PC-9 (cell line): Measurements from ENCODE around the gene SMARCE1. TPM values are rescaled to one million over a fixed set of nuclear protein-coding genes. Genes with fewer than 3 reads are reported as not detected.

Source experiments
- BruUV-seq: library from RNA; stranded (reverse); fragments of 400-500 nt; replicated peaks from 2 replicates; lab custom pipeline; 2021; lab: Mats Ljungman, UMichigan
- CTCF ChIA-PET: fragments of 300-600 bp; sonication (Branson Sonifier 250); formaldehyde crosslinking; loops from one replicate; lab custom pipeline; 2022; ENCODE audit warnings: antibody characterized with exemption; lab: Charles Lee
- POLR2A ChIA-PET: fragments of 300-600 bp; sonication (Branson Sonifier 250); formaldehyde crosslinking; loops from one replicate; lab custom pipeline; 2022; ENCODE audit warnings: antibody characterized with exemption; ENCODE audit not compliant: unreplicated experiment; lab: Charles Lee
- DNase-seq, 2 experiments: peaks; one replicate each; pipeline versions ENCODE4 v3.0.0 to v3.0.0-alpha.2; 2015 to 2022; ENCODE audit warnings: mixed read lengths in 1 of 2
- H2AFZ ChIP-seq: fragments of 200-600 bp; sonication (generic); 2 replicates; pipeline ENCODE4 v1.8.1; 2017; ENCODE audit warnings: antibody characterized with exemption
- H3F3A ChIP-seq: fragments of 200-600 bp; sonication (generic); 2 replicates; pipeline ENCODE4 v1.8.1; 2017; ENCODE audit warnings: antibody characterized with exemption, mild to moderate bottlenecking, low read depth; ENCODE audit not compliant: insufficient read depth
- H3K27ac ChIP-seq: fragments of 200-600 bp; sonication (generic); 2 replicates; pipeline ENCODE4 v1.6.1; 2016; ENCODE audit warnings: mixed run types
- H3K27me3 ChIP-seq: fragments of 200-600 bp; sonication (generic); 2 replicates; pipeline ENCODE4 v1.6.1; 2016; ENCODE audit warnings: low read depth, mixed run types; ENCODE audit not compliant: insufficient read depth
- H3K36me3 ChIP-seq: fragments of 200-600 bp; sonication (generic); 2 replicates; pipeline ENCODE4 v1.6.1; 2016; ENCODE audit warnings: low read depth, mixed run types
- H3K4me1 ChIP-seq: fragments of 200-600 bp; sonication (generic); replicated peaks from 2 replicates; pipeline ENCODE4 v1.6.1; 2016; ENCODE audit warnings: mixed run types; ENCODE audit not compliant: insufficient read depth
- H3K4me2 ChIP-seq: fragments of 200-600 bp; sonication (generic); 2 replicates; pipeline ENCODE4 v1.6.1; 2017; ENCODE audit warnings: mixed run types
- H3K4me3 ChIP-seq: fragments of 200-600 bp; sonication (generic); 2 replicates; pipeline ENCODE4 v1.6.1; 2016; ENCODE audit warnings: mixed run types
- H3K79me2 ChIP-seq: fragments of 200-600 bp; sonication (generic); 2 replicates; pipeline ENCODE4 v1.6.1; 2017; ENCODE audit warnings: low read depth, mixed run types
- H3K9me2 ChIP-seq: fragments of 200-600 bp; sonication (generic); 2 replicates; pipeline ENCODE4 v1.8.1; 2017; ENCODE audit warnings: mild to moderate bottlenecking; ENCODE audit not compliant: insufficient read depth
- H3K9me3 ChIP-seq: fragments of 200-600 bp; sonication (generic); 2 replicates; pipeline ENCODE4 v1.8.1; 2016; ENCODE audit warnings: low read depth; ENCODE audit not compliant: insufficient read depth
- H4K20me1 ChIP-seq: fragments of 200-600 bp; sonication (generic); 2 replicates; pipeline ENCODE4 v1.8.1; 2017; ENCODE audit not compliant: insufficient read depth
- EZH2 ChIP-seq: fragments of 200-600 bp; sonication (generic); IDR thresholded peaks from 2 replicates; pipeline ENCODE4 v1.8.0; 2017; ENCODE audit warnings: antibody characterized with exemption, low read depth
- intact Hi-C: fragments of 100-400 bp; cut with micrococcal nuclease; formaldehyde crosslinking; loops from one replicate; pipeline ENCODE4 v1.10.0; 2022; ENCODE audit not compliant: unreplicated experiment
- total RNA-seq: library from RNA; stranded (reverse); gene quantifications from 2 replicates; pipeline ENCODE4 v1.2.3, GENCODE V29; 2021
- TF ChIP-seq, protein P1 (sequence below): fragments of 200-600 bp; sonication (generic); conservative IDR thresholded peaks from 2 replicates; pipeline ENCODE4 v1.6.1; 2017; ENCODE audit warnings: mixed run types, antibody characterized with exemption, mild to moderate bottlenecking, moderate library complexity

Gene SMARCE1
- total RNA-seq, 1 experiment from 2014 or later, result 90.8 TPM

DNA sequence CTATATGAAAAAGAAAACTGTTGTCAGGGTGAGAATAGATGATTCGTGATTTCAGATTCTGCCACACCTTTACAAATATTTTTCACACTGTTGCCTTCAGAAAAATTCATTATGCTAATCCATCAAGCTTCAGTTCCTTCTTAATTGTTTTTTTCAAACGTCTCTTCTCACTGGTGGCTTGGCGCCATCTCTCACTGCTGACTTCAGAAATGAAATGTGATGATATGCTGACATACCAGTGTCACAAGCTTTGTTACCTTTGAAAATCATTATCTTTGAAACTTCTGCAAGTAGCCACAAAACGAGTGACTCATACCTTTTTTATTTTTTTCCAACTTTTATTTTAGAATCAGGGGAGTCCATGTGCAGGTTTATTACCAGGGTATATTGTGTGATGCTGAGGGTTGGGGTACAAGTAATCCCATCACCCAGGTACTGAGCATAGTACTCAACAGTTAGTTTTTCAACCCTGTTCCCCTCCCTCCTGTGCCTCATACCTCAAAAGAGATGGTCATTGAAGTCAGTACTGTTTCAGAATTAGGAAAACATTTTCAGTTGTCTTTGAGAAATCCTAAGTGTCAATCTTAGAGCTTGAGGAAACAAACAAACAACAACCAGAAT lies 31.4 kb upstream of the SMARCE1 start:
- H3K27ac ChIP-seq, result no peak overlapping the region
- no peaks in the 10 kb centered on the region for H4K20me1 ChIP-seq
- POLR2A ChIA-PET, result no interaction called here
- no peaks in the 10 kb centered on the region for H3K79me2 ChIP-seq
- no peaks in the 10 kb centered on the region for H3K9me3 ChIP-seq
- H3K4me2 ChIP-seq, result peak overlapping the region; percentile 12; the same call in 1 of the 2 replicates
- BruUV-seq, result no TSS peak
- H3K4me3 ChIP-seq, result no peak overlapping the region
- no peaks in the 10 kb centered on the region for H3K9me2 ChIP-seq
- intact Hi-C loops, result no loop called here
- H3K27me3 ChIP-seq, result no peaks in the 10 kb centered on the region
- CTCF ChIA-PET, result no interaction called here
- H3K36me3 ChIP-seq, result no peaks in the 10 kb centered on the region
- peaks cover 14% of the 10 kb centered on the region for H3K4me1 ChIP-seq
- peak; percentile 30 to 69 for DNase-seq
- 0 out of 2 replicates have a peak, but pooled peaks cover 3% of the 10 kb centered on the region for H3F3A ChIP-seq
- H2AFZ ChIP-seq, result no peak overlapping the region
- TF ChIP-seq, protein P1, sequence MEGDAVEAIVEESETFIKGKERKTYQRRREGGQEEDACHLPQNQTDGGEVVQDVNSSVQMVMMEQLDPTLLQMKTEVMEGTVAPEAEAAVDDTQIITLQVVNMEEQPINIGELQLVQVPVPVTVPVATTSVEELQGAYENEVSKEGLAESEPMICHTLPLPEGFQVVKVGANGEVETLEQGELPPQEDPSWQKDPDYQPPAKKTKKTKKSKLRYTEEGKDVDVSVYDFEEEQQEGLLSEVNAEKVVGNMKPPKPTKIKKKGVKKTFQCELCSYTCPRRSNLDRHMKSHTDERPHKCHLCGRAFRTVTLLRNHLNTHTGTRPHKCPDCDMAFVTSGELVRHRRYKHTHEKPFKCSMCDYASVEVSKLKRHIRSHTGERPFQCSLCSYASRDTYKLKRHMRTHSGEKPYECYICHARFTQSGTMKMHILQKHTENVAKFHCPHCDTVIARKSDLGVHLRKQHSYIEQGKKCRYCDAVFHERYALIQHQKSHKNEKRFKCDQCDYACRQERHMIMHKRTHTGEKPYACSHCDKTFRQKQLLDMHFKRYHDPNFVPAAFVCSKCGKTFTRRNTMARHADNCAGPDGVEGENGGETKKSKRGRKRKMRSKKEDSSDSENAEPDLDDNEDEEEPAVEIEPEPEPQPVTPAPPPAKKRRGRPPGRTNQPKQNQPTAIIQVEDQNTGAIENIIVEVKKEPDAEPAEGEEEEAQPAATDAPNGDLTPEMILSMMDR, result no peak
- no peak for TF ChIP-seq EZH2

DNA sequence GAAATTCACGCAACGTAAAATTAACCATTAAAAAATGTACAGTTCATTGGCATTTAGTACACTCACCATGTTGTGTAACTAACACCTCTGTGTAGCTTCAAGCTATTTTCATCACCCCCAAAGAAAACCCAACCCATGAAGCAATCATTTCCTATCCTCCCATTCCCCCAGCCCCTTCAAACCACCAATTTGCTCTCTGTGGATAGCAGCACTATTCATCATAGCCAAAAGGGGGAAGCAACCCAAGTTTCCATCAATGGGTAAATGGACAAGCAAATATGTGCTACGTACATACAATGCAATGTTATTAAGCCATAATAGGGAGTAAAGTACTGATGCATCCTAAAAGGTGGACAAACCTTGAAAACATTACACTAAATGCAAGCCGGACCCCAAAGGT lies 28.3 kb upstream of the SMARCE1 start:
- 0 out of 2 replicates have a peak, but pooled peaks cover 3% of the 10 kb centered on the region for H3F3A ChIP-seq
- H3K27me3 ChIP-seq, result no peaks in the 10 kb centered on the region
- DNase-seq, result no peak
- no peak overlapping the region for H2AFZ ChIP-seq
- no peak overlapping the region for H3K4me2 ChIP-seq
- H3K27ac ChIP-seq, result no peak overlapping the region
- H3K9me2 ChIP-seq, result no peaks in the 10 kb centered on the region
- no peaks in the 10 kb centered on the region for H4K20me1 ChIP-seq
- peaks cover 14% of the 10 kb centered on the region for H3K4me1 ChIP-seq
- ChIA-PET POLR2A (no interaction called here), CTCF (no interaction called here)
- TF ChIP-seq EZH2, result no peak
- TF ChIP-seq, protein P1, result no peak
- no peaks in the 10 kb centered on the region for H3K9me3 ChIP-seq
- no peak overlapping the region for H3K4me3 ChIP-seq
- intact Hi-C loops, result no loop called here
- BruUV-seq, result no TSS peak
- no peaks in the 10 kb centered on the region for H3K36me3 ChIP-seq
- no peaks in the 10 kb centered on the region for H3K79me2 ChIP-seq

DNA sequence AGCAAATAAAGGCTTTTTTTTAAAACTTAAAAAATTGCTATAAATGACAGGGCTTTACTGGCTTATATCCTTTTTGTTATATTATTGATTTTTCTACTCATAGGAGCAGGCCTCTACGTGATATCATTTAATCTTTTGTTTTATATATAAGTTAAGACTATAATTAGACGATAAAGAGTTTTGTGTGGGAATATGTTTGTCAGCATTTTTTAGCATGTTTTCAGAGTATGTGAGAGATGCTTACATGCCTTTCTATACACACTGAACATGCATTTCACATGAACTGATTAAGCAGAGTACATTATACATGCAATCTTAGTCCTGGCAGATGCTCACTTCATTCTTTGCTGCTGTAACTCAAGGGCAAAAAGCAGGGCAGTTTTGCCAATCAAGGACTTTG lies 25.0 kb upstream of the SMARCE1 start:
- Histone ChIP-seq H3K27ac (no peak overlapping the region), H3K9me2 (no peaks in the 10 kb centered on the region), H3K27me3 (no peaks in the 10 kb centered on the region), H3K4me3 (no peak overlapping the region), H2AFZ (no peak overlapping the region), H3K36me3 (no peaks in the 10 kb centered on the region), H4K20me1 (no peaks in the 10 kb centered on the region), H3K79me2 (no peaks in the 10 kb centered on the region), H3F3A (no peaks in the 10 kb centered on the region), H3K4me2 (no peak overlapping the region), H3K4me1 (no peaks in the 10 kb centered on the region), H3K9me3 (no peaks in the 10 kb centered on the region)
- no TSS peak for BruUV-seq
- intact Hi-C loops, result no loop called here
- ChIA-PET CTCF (no interaction called here), POLR2A (no interaction called here)
- TF ChIP-seq, protein P1, result no peak
- TF ChIP-seq EZH2, result no peak
- DNase-seq, result no peak
